Measurements from ENCODE around the gene ZBTB1. TPM values are rescaled to one million over a fixed set of nuclear protein-coding genes. Genes with fewer than 3 reads are reported as not detected.

The ZBTB1 gene
- total RNA-seq = 46.1 TPM
- long read RNA-seq, full-length matches to known transcripts = 3 of 50 reads
- long read RNA-seq, partial matches to known transcripts = 33 of 50 reads
- long read RNA-seq, other reads (novel, unspliced or antisense) = 14 of 50 reads

- H3K36me3 ChIP-seq = no peaks in the 10 kb centered on the region
- H3K27me3 ChIP-seq (ENCODE audit: low read depth) = no peaks in the 10 kb centered on the region
- DNase-seq = peak; percentile 94
- ATAC-seq = peak; percentile 79 to 84
- H3K4me1 ChIP-seq = peaks cover 61% of the 10 kb centered on the region
- peak within 1 kb of the TSS; percentile 99 for H3K27ac ChIP-seq
- no peaks in the 10 kb centered on the region for H3K9me3 ChIP-seq
- TF ChIP-seq, protein P1, sequence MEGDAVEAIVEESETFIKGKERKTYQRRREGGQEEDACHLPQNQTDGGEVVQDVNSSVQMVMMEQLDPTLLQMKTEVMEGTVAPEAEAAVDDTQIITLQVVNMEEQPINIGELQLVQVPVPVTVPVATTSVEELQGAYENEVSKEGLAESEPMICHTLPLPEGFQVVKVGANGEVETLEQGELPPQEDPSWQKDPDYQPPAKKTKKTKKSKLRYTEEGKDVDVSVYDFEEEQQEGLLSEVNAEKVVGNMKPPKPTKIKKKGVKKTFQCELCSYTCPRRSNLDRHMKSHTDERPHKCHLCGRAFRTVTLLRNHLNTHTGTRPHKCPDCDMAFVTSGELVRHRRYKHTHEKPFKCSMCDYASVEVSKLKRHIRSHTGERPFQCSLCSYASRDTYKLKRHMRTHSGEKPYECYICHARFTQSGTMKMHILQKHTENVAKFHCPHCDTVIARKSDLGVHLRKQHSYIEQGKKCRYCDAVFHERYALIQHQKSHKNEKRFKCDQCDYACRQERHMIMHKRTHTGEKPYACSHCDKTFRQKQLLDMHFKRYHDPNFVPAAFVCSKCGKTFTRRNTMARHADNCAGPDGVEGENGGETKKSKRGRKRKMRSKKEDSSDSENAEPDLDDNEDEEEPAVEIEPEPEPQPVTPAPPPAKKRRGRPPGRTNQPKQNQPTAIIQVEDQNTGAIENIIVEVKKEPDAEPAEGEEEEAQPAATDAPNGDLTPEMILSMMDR (IDR thresholded peaks at IDR 0.05) = no peak
- intact Hi-C loops (cut with DNase I) = no loop called here
- H3K4me3 ChIP-seq = peak within 1 kb of the TSS; percentile 78
These were observed at the start of gene ZBTB1 for GRCh38 chr14:64504310-64504896. Gene ZBTB1, plus strand, starts transcription at chr14:64504770. Its CDS starts 16,735 bp downstream, at chr14:64521505.

DNA sequence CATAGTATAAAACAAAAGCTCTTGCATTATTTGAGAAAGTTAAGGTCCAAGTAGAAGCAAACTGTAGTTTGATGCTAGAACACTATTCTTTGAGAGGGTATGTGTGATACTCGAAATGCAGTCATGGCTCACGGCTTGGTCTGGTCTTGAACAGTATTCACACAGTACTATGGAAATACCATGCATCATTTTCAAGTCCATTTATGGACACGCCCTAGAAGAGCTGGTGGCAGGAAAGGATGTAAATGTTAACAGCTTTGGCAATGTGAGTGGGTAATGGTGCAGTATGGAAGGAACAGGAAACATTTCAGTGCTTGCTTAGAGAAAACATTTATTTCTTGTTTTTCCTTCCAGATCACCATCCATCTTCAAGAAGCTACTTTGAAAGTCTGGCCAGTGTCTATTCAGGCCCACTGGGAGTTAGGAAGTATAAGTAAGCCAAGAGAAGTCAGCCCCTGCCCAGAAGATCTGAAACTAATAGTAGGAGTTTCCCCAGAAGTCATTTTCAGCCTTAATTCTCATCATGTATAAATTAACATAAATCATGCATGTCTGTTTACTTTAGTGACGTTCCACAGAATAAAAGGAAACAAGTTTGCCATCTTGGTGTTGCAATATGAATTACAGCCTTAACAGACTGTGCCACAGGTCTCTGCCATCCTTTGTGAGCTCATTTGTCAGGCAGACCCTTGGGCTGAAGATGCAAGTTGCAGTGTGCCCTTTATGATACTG, 45.0 kb upstream of the ZBTB1 start:
- intact Hi-C loops (cut with DNase I) = no loop called here
- Histone ChIP-seq H3K9me3 (no peaks in the 10 kb centered on the region), H3K4me3 (no peak overlapping the region), H3K36me3 (peaks cover 15% of the 10 kb centered on the region), H3K4me1 (peaks cover 4% of the 10 kb centered on the region), H3K27me3 (ENCODE audit: low read depth) (no peaks in the 10 kb centered on the region), H3K27ac (no peak overlapping the region)
- DNase-seq (no peak), ATAC-seq (no peak)
- TF ChIP-seq, protein P1 (IDR thresholded peaks at IDR 0.05) = no peak

- DNase-seq = no peak
- Histone ChIP-seq H3K27me3 (ENCODE audit: low read depth) (no peaks in the 10 kb centered on the region), H3K4me3 (no peak overlapping the region), H3K4me1 (peaks cover 15% of the 10 kb centered on the region), H3K9me3 (no peaks in the 10 kb centered on the region), H3K36me3 (peaks cover 4% of the 10 kb centered on the region), H3K27ac (no peak overlapping the region)
- no peak for ATAC-seq
- intact Hi-C loops (cut with DNase I) = no loop called here
- TF ChIP-seq, protein P1 (IDR thresholded peaks at IDR 0.05) = no peak
These were observed 43.3 kb upstream of the ZBTB1 start for GRCh38 chr14:64461221-64461620.

DNA sequence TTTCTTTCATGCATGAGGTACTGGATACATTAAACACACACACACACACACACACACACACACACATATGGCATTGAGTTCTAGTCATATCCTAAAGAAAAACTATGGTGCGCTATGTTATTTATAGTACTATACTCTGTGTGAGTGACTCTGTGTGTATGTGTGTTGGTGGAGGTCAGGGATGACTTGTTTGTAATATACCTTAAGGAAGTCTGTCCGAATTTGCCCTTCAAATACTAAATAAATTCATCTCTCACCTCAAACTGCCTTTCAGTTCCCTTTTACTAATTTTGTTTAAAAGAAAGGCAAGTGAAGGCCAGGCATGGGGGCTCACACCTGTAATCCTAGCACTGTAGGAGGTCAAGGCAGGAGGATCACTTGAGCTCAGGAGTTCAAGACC, 41.4 kb upstream of the ZBTB1 start:
- TF ChIP-seq, protein P1 (IDR thresholded peaks at IDR 0.05) = no peak
- Histone ChIP-seq H3K9me3 (no peaks in the 10 kb centered on the region), H3K27ac (no peak overlapping the region), H3K27me3 (ENCODE audit: low read depth) (no peaks in the 10 kb centered on the region), H3K36me3 (no peaks in the 10 kb centered on the region), H3K4me3 (no peak overlapping the region), H3K4me1 (peaks cover 15% of the 10 kb centered on the region)
- DNase-seq (no peak), ATAC-seq (no peak)
- intact Hi-C loops (cut with DNase I) = no loop called here

DNA sequence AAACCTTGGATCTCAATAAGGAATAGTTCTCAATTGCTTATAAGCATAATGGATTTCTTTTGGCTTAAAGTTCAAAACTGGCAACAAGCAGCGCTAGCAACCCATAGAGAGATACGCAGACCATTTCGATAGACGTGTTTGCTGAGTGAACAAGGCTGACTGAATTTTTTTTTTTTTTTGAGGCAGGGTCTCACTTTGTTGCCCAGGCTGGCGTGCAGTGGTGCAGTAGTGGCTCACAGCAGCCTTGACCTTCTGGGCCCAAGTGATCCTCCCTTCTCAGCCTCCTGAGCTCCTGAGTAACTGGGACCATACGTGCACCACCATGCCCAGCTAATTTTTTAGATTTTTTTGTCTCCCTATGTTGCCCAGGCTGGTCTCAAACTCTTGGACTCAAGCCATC, 40.7 kb upstream of the ZBTB1 start:
- H3K27me3 ChIP-seq (ENCODE audit: low read depth) = no peaks in the 10 kb centered on the region
- ATAC-seq = no peak
- peaks cover 15% of the 10 kb centered on the region for H3K4me1 ChIP-seq
- H3K36me3 ChIP-seq = no peaks in the 10 kb centered on the region
- intact Hi-C loops (cut with DNase I) = no loop called here
- no peak for DNase-seq
- TF ChIP-seq, protein P1 (IDR thresholded peaks at IDR 0.05) = no peak
- H3K4me3 ChIP-seq = no peak overlapping the region
- no peaks in the 10 kb centered on the region for H3K9me3 ChIP-seq
- no peak overlapping the region for H3K27ac ChIP-seq

Measured in lower lobe of right lung (tissue), 2 donors.